H9 (cell line): ENCODE data around the gene TENM4. TPM values are rescaled to one million over a fixed set of nuclear protein-coding genes. Genes with fewer than 3 reads are reported as not detected.

Experiments
- DNase-seq: peaks from one replicate; pipeline ENCODE4 v3.0.0-alpha.2; 2017
- H2AFZ ChIP-seq: one replicate; pipeline ENCODE4 v1.6.1; 2013; ENCODE audit warnings: mild to moderate bottlenecking, low read length, control low read depth, moderate library complexity
- H2AK5ac ChIP-seq: 2 replicates; pipeline ENCODE4 v1.6.1; 2013; ENCODE audit warnings: low read length, control low read depth, mixed read lengths; ENCODE audit not compliant: insufficient read length
- H2BK120ac ChIP-seq: one replicate; pipeline ENCODE4 v1.6.1; 2013; ENCODE audit warnings: low read depth, mild to moderate bottlenecking, low read length, control low read depth, inconsistent platforms; ENCODE audit not compliant: poor library complexity, severe bottlenecking
- H2BK12ac ChIP-seq: 2 replicates; pipeline ENCODE4 v1.6.1; 2013; ENCODE audit warnings: low read length, control low read depth, mixed read lengths, low read depth; ENCODE audit not compliant: insufficient read length
- H2BK15ac ChIP-seq: 2 replicates; pipeline ENCODE4 v1.6.1; 2013; ENCODE audit warnings: low read depth, low read length, control low read depth
- H2BK20ac ChIP-seq: one replicate; pipeline ENCODE4 v1.6.1; 2013; ENCODE audit warnings: low read depth, mild to moderate bottlenecking, low read length, control low read depth, inconsistent platforms; ENCODE audit not compliant: poor library complexity, severe bottlenecking
- H2BK5ac ChIP-seq: 2 replicates; pipeline ENCODE4 v1.6.1; 2013; ENCODE audit warnings: low read length, control low read depth, mixed read lengths; ENCODE audit not compliant: insufficient read length
- H3K14ac ChIP-seq: 2 replicates; pipeline ENCODE4 v1.6.1; 2013; ENCODE audit warnings: low read length, control low read depth; ENCODE audit not compliant: insufficient read depth
- H3K18ac ChIP-seq: 2 replicates; pipeline ENCODE4 v1.6.1; 2013; ENCODE audit warnings: low read depth, mild to moderate bottlenecking, mixed read lengths, low read length, control low read depth; ENCODE audit not compliant: insufficient read length
- H3K23ac ChIP-seq: 2 replicates; pipeline ENCODE4 v1.6.1; 2013; ENCODE audit warnings: low read length, control low read depth, mixed read lengths, low read depth; ENCODE audit not compliant: insufficient read length
- H3K23me2 ChIP-seq: 2 replicates; pipeline ENCODE4 v1.6.1; 2013; ENCODE audit warnings: low read depth, mild to moderate bottlenecking, mixed read lengths, low read length, control low read depth; ENCODE audit not compliant: insufficient read length, poor library complexity, severe bottlenecking
- H3K27ac ChIP-seq: 2 replicates; pipeline ENCODE4 v1.5.1; 2013; ENCODE audit warnings: low read length, control low read depth, mixed read lengths, low read depth; ENCODE audit not compliant: insufficient read length
- H3K27me3 ChIP-seq: 2 replicates; pipeline ENCODE4 v1.6.1; 2013; ENCODE audit warnings: low read length, control low read depth, inconsistent platforms; ENCODE audit not compliant: insufficient read depth
- H3K4ac ChIP-seq: 2 replicates; pipeline ENCODE4 v1.6.1; 2013; ENCODE audit warnings: low read depth, mild to moderate bottlenecking, control low read depth, inconsistent platforms, low read length, moderate library complexity
- H3K4me1 ChIP-seq: 2 replicates; pipeline ENCODE4 v1.6.1; 2013; ENCODE audit warnings: low read length, control low read depth, inconsistent platforms; ENCODE audit not compliant: insufficient read depth
- H3K4me2 ChIP-seq: 2 replicates; pipeline ENCODE4 v1.6.1; 2013; ENCODE audit warnings: low read length, control low read depth, mixed read lengths; ENCODE audit not compliant: insufficient read length, insufficient read depth
- H3K56ac ChIP-seq: 2 replicates; pipeline ENCODE4 v1.6.1; 2013; ENCODE audit warnings: low read depth, mild to moderate bottlenecking, mixed read lengths, low read length, control low read depth; ENCODE audit not compliant: insufficient read length
- H3K79me1 ChIP-seq: 2 replicates; pipeline ENCODE4 v1.6.1; 2013; ENCODE audit warnings: low read depth, mild to moderate bottlenecking, moderate library complexity, low read length, control low read depth, inconsistent platforms; ENCODE audit not compliant: insufficient read depth, poor library complexity, severe bottlenecking
- H3K79me2 ChIP-seq: 2 replicates; pipeline ENCODE4 v1.6.1; 2013; ENCODE audit warnings: low read length, control low read depth, inconsistent platforms; ENCODE audit not compliant: insufficient read depth
- H3K9ac ChIP-seq: 2 replicates; pipeline ENCODE4 v1.6.1; 2013; ENCODE audit warnings: low read length, control low read depth, mixed read lengths; ENCODE audit not compliant: insufficient read length; ENCODE audit errors: extremely low read depth
- H3K9me3 ChIP-seq: one replicate; pipeline ENCODE4 v1.6.1; 2013; ENCODE audit warnings: low read depth, low read length, inconsistent platforms; ENCODE audit not compliant: control insufficient read depth
- H3T11ph ChIP-seq: one replicate; pipeline ENCODE4 v1.6.1; 2013; ENCODE audit warnings: mild to moderate bottlenecking, low read length, control low read depth, inconsistent platforms
- H4K20me1 ChIP-seq: one replicate; pipeline ENCODE4 v1.6.1; 2013; ENCODE audit not compliant: control insufficient read depth, insufficient read length, insufficient read depth
- H4K5ac ChIP-seq: 2 replicates; pipeline ENCODE4 v1.6.1; 2013; ENCODE audit warnings: low read depth, mild to moderate bottlenecking, mixed read lengths, low read length, control low read depth; ENCODE audit not compliant: insufficient read length
- H4K8ac ChIP-seq: replicated peaks from 2 replicates; pipeline ENCODE4 v1.6.1; 2013; ENCODE audit warnings: low read length, control low read depth, mixed read lengths, low read depth; ENCODE audit not compliant: insufficient read length
- H4K91ac ChIP-seq: 2 replicates; pipeline ENCODE4 v1.6.1; 2013; ENCODE audit warnings: low read depth, mild to moderate bottlenecking, moderate library complexity, mixed read lengths, low read length, control low read depth; ENCODE audit not compliant: insufficient read length
- H3K27ac Mint-ChIP-seq, 3 experiments: 2 replicates in 2 of 3; 3 replicates in 1 of 3; pipeline ENCODE4 v1.8.0; 2020 to 2021; ENCODE audit warnings: mixed read lengths in 3 of 3, mild to moderate bottlenecking in 1 of 3, moderate library complexity in 1 of 3
- H3K27me3 Mint-ChIP-seq: 2 replicates; pipeline ENCODE4 v1.8.0; 2021; ENCODE audit warnings: low read depth, mild to moderate bottlenecking, moderate library complexity, mixed read lengths
- H3K36me3 Mint-ChIP-seq, 3 experiments: 2 replicates in 2 of 3; 3 replicates in 1 of 3; pipeline ENCODE4 v1.8.0; 2020 to 2021; ENCODE audit warnings: low read depth in 3 of 3, mixed read lengths in 3 of 3; ENCODE audit not compliant: insufficient read depth in 1 of 3
- H3K4me1 Mint-ChIP-seq, 2 experiments: 2 replicates each; pipeline ENCODE4 v1.8.0; 2020; ENCODE audit warnings: mixed read lengths in 2 of 2
- H3K4me3 Mint-ChIP-seq, 2 experiments: 2 replicates in 1 of 2; 3 replicates in 1 of 2; pipeline ENCODE4 v1.8.0; 2020 to 2021; ENCODE audit warnings: mild to moderate bottlenecking in 2 of 2, mixed read lengths in 2 of 2, moderate library complexity in 1 of 2
- H3K9me3 Mint-ChIP-seq, 2 experiments: 2 replicates in 1 of 2; 3 replicates in 1 of 2; pipeline ENCODE4 v1.8.0; 2020; ENCODE audit warnings: mild to moderate bottlenecking in 2 of 2, mixed read lengths in 2 of 2, moderate library complexity in 1 of 2
- CTCF ChIP-seq: fragments of 200-600 bp; sonication (generic); conservative IDR thresholded peaks from 3 replicates; pipeline ENCODE4 v1.8.0; 2021; ENCODE audit warnings: antibody characterized with exemption, mild to moderate bottlenecking
- WGBS: extraction: QIAGEN DNeasy Blood & Tissue Kit; methylation state at CpG from one replicate; pipeline ENCODE4 v1.1.7; 2013; ENCODE audit warnings: missing lambda C conversion rate, low lambda C conversion rate, mixed read lengths; ENCODE audit not compliant: insufficient read length; ENCODE audit errors: extremely low coverage; 5-methylcytosine and 5-hydroxymethylcytosine counted together
- total RNA-seq: library from RNA; stranded (reverse); gene quantifications from 2 replicates; pipeline ENCODE4 v1.2.1, GENCODE V29; 2021

TENM4 gene
- total RNA-seq, 1 experiment from 2014 or later, result 4.6 TPM

DNA sequence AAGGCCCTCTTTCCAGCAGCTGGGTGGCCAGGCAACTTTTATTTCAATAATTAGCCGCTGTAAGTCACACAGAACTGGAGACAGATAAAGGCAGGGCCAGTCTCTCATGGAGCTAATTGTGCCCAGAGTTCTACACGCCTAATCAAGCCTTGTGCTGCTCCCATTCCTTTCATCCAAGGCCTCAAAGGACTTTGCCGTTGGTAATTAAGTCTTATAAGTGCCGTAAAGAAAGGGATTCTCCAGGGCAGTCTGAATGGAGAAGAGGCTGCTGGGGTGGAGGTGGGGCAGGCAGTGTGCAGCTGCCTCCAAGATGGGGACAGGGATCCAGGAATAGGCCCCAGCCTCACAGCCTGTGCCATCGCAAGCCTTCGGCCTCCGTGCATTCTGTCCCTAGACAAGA is 357.9 kb downstream of the TENM4 start:
- no peak for TF ChIP-seq CTCF
- Mint-ChIP-seq H3K4me3 (no peak overlapping the region), H3K9me3 (no peaks in the 10 kb centered on the region; a peak in 1 of 5 replicates), H3K36me3 (no peaks in the 10 kb centered on the region), H3K27ac (no peak overlapping the region), H3K4me1 (peaks cover 20 to 39% of the 10 kb centered on the region in 2 experiments), H3K27me3 (no peaks in the 10 kb centered on the region)
- no peaks in the 10 kb centered on the region for H3K23me2 ChIP-seq
- H4K20me1 ChIP-seq, result no peaks in the 10 kb centered on the region
- no peak overlapping the region for H2BK12ac ChIP-seq
- no peak for DNase-seq
- H4K8ac ChIP-seq, result no peak overlapping the region
- H3K4me2 ChIP-seq, result no peak overlapping the region
- no peak overlapping the region for H3K27ac ChIP-seq
- no peak overlapping the region for H4K5ac ChIP-seq
- H2BK15ac ChIP-seq, result no peak overlapping the region
- H2AK5ac ChIP-seq, result no peak overlapping the region
- H3K4me1 ChIP-seq, result no peaks in the 10 kb centered on the region; the same call in 1 of the 2 replicates
- no peak overlapping the region for H2BK5ac ChIP-seq
- H3K23ac ChIP-seq, result no peak overlapping the region
- no peak overlapping the region for H2AFZ ChIP-seq
- H3K9ac ChIP-seq, result no peak overlapping the region
- no peak overlapping the region for H3K18ac ChIP-seq
- no peak overlapping the region for H4K91ac ChIP-seq
- no CpG with 5 or more reads among the region's 7 CpGs for WGBS
- H3K79me1 ChIP-seq, result no peaks in the 10 kb centered on the region
- H3T11ph ChIP-seq, result no peak overlapping the region
- H3K9me3 ChIP-seq, result no peaks in the 10 kb centered on the region
- no peaks in the 10 kb centered on the region for H3K27me3 ChIP-seq
- H2BK120ac ChIP-seq, result no peak overlapping the region
- H3K56ac ChIP-seq, result no peak overlapping the region
- H3K14ac ChIP-seq, result no peak overlapping the region
- no peak overlapping the region for H3K4ac ChIP-seq
- no peak overlapping the region for H2BK20ac ChIP-seq
- H3K79me2 ChIP-seq, result no peaks in the 10 kb centered on the region
